Measurements from ENCODE around the gene SLC7A10.

Gene SLC7A10

DNA sequence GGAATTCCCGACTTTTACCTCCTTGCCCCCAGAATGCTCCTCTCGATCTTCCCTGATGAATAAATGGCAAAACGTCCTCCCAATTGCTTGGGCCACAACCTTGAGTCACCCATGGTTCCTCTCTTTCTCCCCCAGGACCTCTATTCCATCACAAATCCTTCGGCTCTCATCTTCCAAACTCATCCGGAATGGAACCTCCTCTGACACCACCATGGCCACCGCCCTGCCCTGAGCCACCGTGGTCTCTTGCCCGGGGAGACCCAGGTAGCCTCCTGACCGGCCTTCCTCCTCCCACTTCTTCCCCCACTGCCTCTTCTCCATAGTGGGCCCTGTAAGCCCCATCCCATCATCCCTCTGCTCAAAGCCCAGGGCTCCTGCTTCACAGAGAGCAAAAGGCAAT, 4.9 kb downstream of the SLC7A10 start:
- DNase-seq (ENCODE audit: low read depth, low spot score), result no peak
- no peak overlapping the region for H3K4me3 ChIP-seq (ENCODE audit: low read depth, low read length)
- TF ChIP-seq, protein P1, sequence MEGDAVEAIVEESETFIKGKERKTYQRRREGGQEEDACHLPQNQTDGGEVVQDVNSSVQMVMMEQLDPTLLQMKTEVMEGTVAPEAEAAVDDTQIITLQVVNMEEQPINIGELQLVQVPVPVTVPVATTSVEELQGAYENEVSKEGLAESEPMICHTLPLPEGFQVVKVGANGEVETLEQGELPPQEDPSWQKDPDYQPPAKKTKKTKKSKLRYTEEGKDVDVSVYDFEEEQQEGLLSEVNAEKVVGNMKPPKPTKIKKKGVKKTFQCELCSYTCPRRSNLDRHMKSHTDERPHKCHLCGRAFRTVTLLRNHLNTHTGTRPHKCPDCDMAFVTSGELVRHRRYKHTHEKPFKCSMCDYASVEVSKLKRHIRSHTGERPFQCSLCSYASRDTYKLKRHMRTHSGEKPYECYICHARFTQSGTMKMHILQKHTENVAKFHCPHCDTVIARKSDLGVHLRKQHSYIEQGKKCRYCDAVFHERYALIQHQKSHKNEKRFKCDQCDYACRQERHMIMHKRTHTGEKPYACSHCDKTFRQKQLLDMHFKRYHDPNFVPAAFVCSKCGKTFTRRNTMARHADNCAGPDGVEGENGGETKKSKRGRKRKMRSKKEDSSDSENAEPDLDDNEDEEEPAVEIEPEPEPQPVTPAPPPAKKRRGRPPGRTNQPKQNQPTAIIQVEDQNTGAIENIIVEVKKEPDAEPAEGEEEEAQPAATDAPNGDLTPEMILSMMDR (IDR thresholded peaks at IDR 0.05; ENCODE audit: low read depth, low read length), result no peak
- in situ Hi-C loops (cut with HindIII; ENCODE audit: low sequenced_read_pairs), result no loop called here

DNA sequence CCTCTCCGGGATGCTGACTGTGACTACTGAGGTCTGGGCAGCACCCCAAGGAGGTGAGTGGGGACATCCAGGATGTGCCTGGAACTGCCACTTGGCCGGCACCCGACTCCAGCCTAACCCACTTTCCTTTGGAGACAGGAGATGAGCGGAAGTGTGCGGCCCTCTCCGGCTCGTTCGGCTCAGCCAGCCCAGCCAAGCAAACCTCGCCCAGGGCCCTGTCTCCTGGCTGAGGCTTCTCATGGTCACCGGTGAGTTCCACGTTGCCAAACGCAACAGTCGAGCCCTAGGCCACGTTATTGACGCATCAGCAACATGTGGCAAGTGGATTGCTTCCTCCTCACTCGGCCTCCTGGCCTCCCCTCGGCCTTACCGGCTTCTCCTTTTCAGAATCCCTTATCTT, 5.5 kb downstream of the SLC7A10 start:
- in situ Hi-C loops (cut with HindIII; ENCODE audit: low sequenced_read_pairs), result no loop called here
- no peak overlapping the region for H3K4me3 ChIP-seq (ENCODE audit: low read depth, low read length)
- DNase-seq (ENCODE audit: low read depth, low spot score), result no peak
- TF ChIP-seq, protein P1 (IDR thresholded peaks at IDR 0.05; ENCODE audit: low read depth, low read length), result no peak

DNA sequence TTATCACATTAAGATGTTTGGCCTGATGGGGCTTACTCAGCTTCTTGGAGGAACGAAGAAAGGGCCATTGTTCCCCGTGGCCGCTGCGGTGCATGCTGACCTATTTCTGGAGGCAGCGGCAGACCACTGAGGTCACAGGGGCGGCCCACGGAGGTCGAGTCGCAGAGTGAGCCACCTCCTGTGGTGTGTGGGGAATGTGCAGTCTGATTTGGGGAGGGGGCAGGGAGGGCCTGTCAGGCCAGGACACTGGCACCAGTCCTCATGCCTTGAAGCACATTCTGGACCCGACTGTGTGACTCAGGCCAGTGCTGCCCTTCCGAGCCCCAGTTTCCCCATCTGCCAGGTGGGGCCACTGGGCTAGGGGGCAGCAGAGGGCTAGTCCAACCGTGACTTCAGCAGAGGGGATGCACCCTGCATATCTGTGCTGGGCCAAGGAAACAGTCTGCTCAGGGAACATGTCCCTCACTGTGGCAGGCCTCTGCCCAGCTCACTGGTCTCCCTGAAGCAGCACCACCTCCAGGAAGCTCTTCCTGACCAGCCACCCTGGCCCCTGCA, 6.3 kb downstream of the SLC7A10 start:
- in situ Hi-C loops (cut with HindIII; ENCODE audit: low sequenced_read_pairs), result no loop called here
- DNase-seq (ENCODE audit: low read depth, low spot score), result peak; percentile 76
- TF ChIP-seq, protein P1 (IDR thresholded peaks at IDR 0.05; ENCODE audit: low read depth, low read length), result peak; percentile 54

DNA sequence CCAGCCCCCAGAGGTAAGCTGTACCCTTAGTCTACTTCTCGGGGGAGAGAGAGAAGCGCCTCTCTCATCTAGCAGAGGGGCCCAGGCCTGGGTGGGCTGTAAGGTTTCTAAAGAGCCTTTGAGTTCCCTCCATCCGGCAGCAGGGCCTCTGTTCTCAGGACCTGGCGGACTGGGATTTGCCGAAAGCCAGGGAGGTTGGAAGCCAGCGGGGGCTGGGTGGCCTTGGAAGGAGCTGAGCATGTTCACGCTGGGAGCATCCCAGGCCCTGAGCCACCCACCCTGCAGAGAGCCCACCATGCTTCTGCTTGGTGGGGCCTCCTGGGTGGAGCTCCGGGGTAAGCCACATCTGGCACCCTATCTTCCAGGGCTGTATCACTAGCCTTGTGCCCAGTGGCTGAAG, 7.8 kb downstream of the SLC7A10 start:
- TF ChIP-seq, protein P1 (IDR thresholded peaks at IDR 0.05; ENCODE audit: low read depth, low read length), result no peak
- no peak overlapping the region for H3K4me3 ChIP-seq (ENCODE audit: low read depth, low read length)
- no peak for DNase-seq (ENCODE audit: low read depth, low spot score)
- in situ Hi-C loops (cut with HindIII; ENCODE audit: low sequenced_read_pairs), result no loop called here

More for the DNA sequence above, 6.3 kb downstream of the SLC7A10 start:
- no peak overlapping the region for H3K4me3 ChIP-seq (ENCODE audit: low read depth, low read length)

DNA sequence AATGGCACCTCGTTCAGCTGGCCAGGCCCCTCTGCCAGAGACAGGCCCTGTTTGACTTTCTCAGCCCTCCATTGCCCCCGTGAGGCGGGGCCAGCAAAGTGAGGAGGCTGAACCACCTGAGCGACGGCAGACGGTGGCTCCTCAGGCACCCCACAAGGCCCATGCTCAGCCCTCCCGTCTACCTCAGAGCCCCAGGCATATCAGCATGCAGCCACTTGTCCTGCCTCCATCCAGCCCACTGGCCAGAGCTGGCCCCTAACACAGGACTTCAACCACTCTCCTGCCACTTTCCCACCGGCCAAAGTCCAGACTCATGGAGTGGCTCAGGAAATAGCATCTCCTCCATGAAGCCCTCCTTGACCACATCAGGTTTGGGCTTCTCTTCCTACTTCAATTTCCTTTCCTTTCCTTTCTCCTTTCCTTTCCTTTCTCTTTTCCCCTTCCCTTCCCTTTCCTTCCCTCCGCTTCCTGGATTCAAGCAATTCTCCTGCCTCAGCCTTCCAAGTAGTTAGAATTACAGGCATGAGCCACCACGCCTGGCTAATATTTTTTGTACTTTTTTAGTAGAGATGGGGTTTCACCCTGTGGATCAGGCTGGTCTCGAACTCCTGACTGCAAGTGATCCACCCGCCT, 9.3 kb downstream of the SLC7A10 start:
- in situ Hi-C loops (cut with HindIII; ENCODE audit: low sequenced_read_pairs), result no loop called here
- H3K4me3 ChIP-seq (ENCODE audit: low read depth, low read length), result no peak overlapping the region
- no peak for DNase-seq (ENCODE audit: low read depth, low spot score)
- TF ChIP-seq, protein P1 (IDR thresholded peaks at IDR 0.05; ENCODE audit: low read depth, low read length), result no peak

DNA sequence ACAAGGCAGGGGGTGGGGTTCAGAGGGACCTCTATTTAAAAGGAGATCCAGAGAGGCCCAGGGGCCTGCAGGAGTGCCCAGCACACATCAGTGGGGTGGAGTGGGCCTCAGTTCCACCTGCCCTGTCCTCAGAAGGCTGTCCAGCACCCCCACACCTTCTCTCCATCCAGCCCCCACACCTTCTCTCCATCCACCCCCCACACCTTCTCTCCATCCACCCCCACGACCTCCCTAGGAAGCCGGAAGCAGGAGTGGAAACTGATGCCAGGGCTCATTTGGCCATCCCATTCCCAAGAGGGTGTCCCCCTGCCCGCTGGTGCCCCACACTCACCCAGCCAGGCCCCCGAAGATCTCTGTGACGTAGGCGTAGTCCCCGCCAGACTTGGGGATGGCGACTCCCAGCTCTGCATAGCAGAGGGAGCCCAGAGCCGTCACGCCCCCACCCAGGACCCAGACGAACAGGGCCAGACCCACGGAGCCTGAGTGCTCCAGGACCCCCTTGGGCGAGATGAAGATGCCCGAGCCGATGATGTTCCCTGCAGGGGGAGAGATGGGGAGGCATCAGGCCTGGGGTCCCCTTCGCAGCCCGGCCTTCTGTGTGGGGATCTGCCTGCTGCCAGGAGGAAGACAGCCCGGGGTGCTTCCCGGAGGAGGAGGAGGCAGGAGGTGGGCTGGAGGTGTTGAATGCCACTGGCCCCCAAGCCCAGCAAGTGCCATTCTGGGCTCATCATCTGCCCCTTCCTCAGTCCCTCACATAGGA, 10.0 kb downstream of the SLC7A10 start:
- H3K4me3 ChIP-seq (ENCODE audit: low read depth, low read length), result no peak overlapping the region
- DNase-seq (ENCODE audit: low read depth, low spot score), result no peak
- TF ChIP-seq, protein P1 (IDR thresholded peaks at IDR 0.05; ENCODE audit: low read depth, low read length), result no peak
- in situ Hi-C loops (cut with HindIII; ENCODE audit: low sequenced_read_pairs), result no loop called here

All from astrocyte of the spinal cord (primary cell).